ENCODE measurements around the gene AHI1. TPM values are rescaled to one million over a fixed set of nuclear protein-coding genes. Genes with fewer than 3 reads are reported as not detected.

AHI1 gene
- total and polyA plus RNA-seq, 2 of the 13 experiments (the other 11 are each of a cell fraction or from before 2014, with no cell fraction given): 7.2 to 18.6 TPM

- 16% methylated on average over 1 of the region's 1 CpG for WGBS (ENCODE audit: low lambda C conversion rate)
- no peak overlapping the region for H3K9ac ChIP-seq (ENCODE audit: insufficient read depth, low read depth, low read length)
- no peaks in the 10 kb centered on the region; a peak in 1 of 5 replicates for H3K27me3 ChIP-seq (ENCODE audit: control insufficient read depth in 1 of 2, insufficient read depth in 2 of 2, low read length in 2 of 2)
- no peak overlapping the region for H3K27ac ChIP-seq (ENCODE audit: extremely low read length, insufficient read depth, low read length)
- DNase-seq (ENCODE audit: low spot score) (no peak), FAIRE-seq (no peak), ATAC-seq (no peak)
- no peak overlapping the region for H2AFZ ChIP-seq (ENCODE audit: low read length)
- no peaks in the 10 kb centered on the region for H3K9me3 ChIP-seq (ENCODE audit: low read length)
- ChIA-PET CTCF (ENCODE audit: low intra/inter-chr PET ratio, low total read pairs) (no interaction called here), POLR2A (no interaction called here)
- no TSS peak for BruUV-seq (replicated peaks)
- in situ Hi-C loops (cut with HindIII; ENCODE audit: extremely low pct_ligation_motif_present, low pct_unique_long_range_greater_than_20kb): loop anchor here (10.0 to 25.0 kb wide), 3 partner anchors 225 to 782 kb away; no protein-coding TSS in a partner anchor
- no peak overlapping the region for H3K4me2 ChIP-seq (ENCODE audit: low read depth, low read length)
- no peaks in the 10 kb centered on the region for H4K20me1 ChIP-seq (ENCODE audit: insufficient read depth, low read length)
- no peaks in the 10 kb centered on the region for H3K36me3 ChIP-seq (replicated peaks in 1 of 2; ENCODE audit: control insufficient read depth in 1 of 2, insufficient read depth in 2 of 2, low read length in 2 of 2)
- H3K79me2 ChIP-seq (ENCODE audit: insufficient read depth, low read length): no peaks in the 10 kb centered on the region
- TF ChIP-seq ZNF207 (IDR thresholded peaks at IDR 0.05; ENCODE audit: borderline replicate concordance) (no peak), HNRNPH1 (optimal IDR thresholded peaks at IDR 0.05; ENCODE audit: low read depth, low read length) (no peak), LCORL (IDR thresholded peaks at IDR 0.05) (no peak), LCORL (CRISPR knock-in tag; IDR thresholded peaks at IDR 0.05) (no peak), GLI4 (CRISPR knock-in tag; IDR thresholded peaks at IDR 0.05; ENCODE audit: borderline replicate concordance) (no peak), ETV5 (CRISPR knock-in tag; IDR thresholded peaks at IDR 0.05; ENCODE audit: borderline replicate concordance) (no peak), ZNF644 (CRISPR knock-in tag; IDR thresholded peaks at IDR 0.05; ENCODE audit: low read depth) (no peak), YEATS4 (CRISPR knock-in tag; IDR thresholded peaks at IDR 0.05; ENCODE audit: borderline replicate concordance) (no peak), HOXA9 (CRISPR knock-in tag; IDR thresholded peaks at IDR 0.05; ENCODE audit: borderline replicate concordance) (no peak), ZNF564 (CRISPR knock-in tag; IDR thresholded peaks at IDR 0.05) (no peak), CBFB (CRISPR knock-in tag; IDR thresholded peaks at IDR 0.05) (no peak), PHF8 (CRISPR knock-in tag; IDR thresholded peaks at IDR 0.05) (no peak), KDM5B (CRISPR knock-in tag; IDR thresholded peaks at IDR 0.05; ENCODE audit: borderline replicate concordance) (no peak), KAT8 (CRISPR knock-in tag; IDR thresholded peaks at IDR 0.05) (no peak), SYNCRIP (IDR thresholded peaks at IDR 0.05; ENCODE audit: insufficient read depth, low read depth, low read length) (no peak), NONO (IDR thresholded peaks at IDR 0.05) (no peak), NONO (CRISPR knock-in tag; conservative IDR thresholded peaks at IDR 0.05) (no peak), KAT7 (CRISPR knock-in tag; IDR thresholded peaks at IDR 0.05; ENCODE audit: borderline replicate concordance) (no peak)
- no peak overlapping the region for H3K4me3 ChIP-seq (replicated peaks in 1 of 3; ENCODE audit: insufficient read depth in 1 of 3, low read depth in 2 of 3, low read length in 3 of 3)
- intact Hi-C loops (cut with micrococcal nuclease; ENCODE audit: unreplicated experiment): no loop called here
- no peaks in the 10 kb centered on the region for H3K4me1 ChIP-seq (ENCODE audit: insufficient read depth, low read length)
Measured at GRCh38 chr6:135530113-135530512, 32.6 kb upstream of the AHI1 start.
